LNCaP clone FGC (cell line): Measurements from ENCODE around the gene BRSK2.

Experiments used
- DNase-seq: peaks from one replicate; pipeline ENCODE4 v3.0.0-alpha.2; 2011; ENCODE audit warnings: low read depth
- H3K4me3 ChIP-seq: 2 replicates; pipeline ENCODE4 v1.5.1; 2011; ENCODE audit warnings: mild to moderate bottlenecking, low read depth, low read length, control low read depth
- CTCF ChIP-seq: IDR thresholded peaks from 2 replicates; pipeline ENCODE4 v1.5.1; 2012; ENCODE audit warnings: mild to moderate bottlenecking; ENCODE audit not compliant: control insufficient read depth, insufficient read depth; ENCODE audit errors: extremely low read depth

Gene BRSK2

GRCh38 chr11:1501421-1502167 lies 111.9 kb downstream of the BRSK2 start:
- no peak overlapping the region for H3K4me3 ChIP-seq
- no peak for DNase-seq
- no peak for TF ChIP-seq CTCF

GRCh38 chr11:1502168-1502953 lies 112.6 kb downstream of the BRSK2 start:
- no peak for TF ChIP-seq CTCF
- DNase-seq, result no peak
- no peak overlapping the region for H3K4me3 ChIP-seq

GRCh38 chr11:1502954-1503707 lies 113.4 kb downstream of the BRSK2 start:
- DNase-seq, result peak; percentile 81
- H3K4me3 ChIP-seq, result no peak overlapping the region
- TF ChIP-seq CTCF, result no peak

- no peak for DNase-seq
- no peak for TF ChIP-seq CTCF
Measured at GRCh38 chr11:1503708-1504104, 114.0 kb downstream of the BRSK2 start.

GRCh38 chr11:1504138-1504537 lies 114.4 kb downstream of the BRSK2 start:
- no peak for TF ChIP-seq CTCF
- no peak for DNase-seq
- H3K4me3 ChIP-seq, result no peak overlapping the region

More at GRCh38 chr11:1503708-1504104, 114.0 kb downstream of the BRSK2 start:
- no peak overlapping the region for H3K4me3 ChIP-seq

GRCh38 chr11:1504581-1505290 lies 115.0 kb downstream of the BRSK2 start:
- no peak for TF ChIP-seq CTCF
- no peak for DNase-seq
- no peak overlapping the region for H3K4me3 ChIP-seq
